NCI-H2227 (cell line): Measurements from ENCODE around the gene BUB3.

Experiments
- DNase-seq: peaks from one replicate; lab custom pipeline; 2025; ENCODE audit not compliant: unreplicated experiment; lab: John Stamatoyannopoulos, UW

BUB3 gene

GRCh38 chr10:123140983-123141390 lies 13.2 kb upstream of the BUB3 start:
- DNase-seq: no peak

GRCh38 chr10:123141791-123142700 lies 12.2 kb upstream of the BUB3 start:
- no peak for DNase-seq

DNA sequence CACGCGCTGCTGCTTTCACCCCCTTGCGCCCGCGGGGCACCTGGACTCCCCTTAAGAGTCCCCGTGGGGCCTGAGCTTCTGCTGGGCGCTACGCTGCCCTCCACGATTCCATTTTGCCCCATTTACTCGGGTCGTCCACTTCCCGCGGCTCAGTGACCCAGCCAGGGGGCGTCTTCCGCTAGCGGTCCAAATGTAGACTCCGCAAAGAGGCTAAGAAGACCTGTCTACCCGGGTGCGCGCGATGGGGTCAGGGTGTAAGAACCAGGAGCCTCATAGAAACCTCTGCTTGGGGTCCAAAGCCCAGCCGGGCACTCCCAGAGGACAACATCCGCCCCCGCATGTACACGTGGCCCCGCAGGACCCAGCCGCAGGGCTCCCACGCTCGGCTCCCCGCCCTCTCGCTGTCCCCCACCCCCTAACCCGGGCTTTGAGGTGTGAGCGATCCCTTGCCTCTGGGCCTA lies 11.5 kb upstream of the BUB3 start:
- no peak for DNase-seq

DNA sequence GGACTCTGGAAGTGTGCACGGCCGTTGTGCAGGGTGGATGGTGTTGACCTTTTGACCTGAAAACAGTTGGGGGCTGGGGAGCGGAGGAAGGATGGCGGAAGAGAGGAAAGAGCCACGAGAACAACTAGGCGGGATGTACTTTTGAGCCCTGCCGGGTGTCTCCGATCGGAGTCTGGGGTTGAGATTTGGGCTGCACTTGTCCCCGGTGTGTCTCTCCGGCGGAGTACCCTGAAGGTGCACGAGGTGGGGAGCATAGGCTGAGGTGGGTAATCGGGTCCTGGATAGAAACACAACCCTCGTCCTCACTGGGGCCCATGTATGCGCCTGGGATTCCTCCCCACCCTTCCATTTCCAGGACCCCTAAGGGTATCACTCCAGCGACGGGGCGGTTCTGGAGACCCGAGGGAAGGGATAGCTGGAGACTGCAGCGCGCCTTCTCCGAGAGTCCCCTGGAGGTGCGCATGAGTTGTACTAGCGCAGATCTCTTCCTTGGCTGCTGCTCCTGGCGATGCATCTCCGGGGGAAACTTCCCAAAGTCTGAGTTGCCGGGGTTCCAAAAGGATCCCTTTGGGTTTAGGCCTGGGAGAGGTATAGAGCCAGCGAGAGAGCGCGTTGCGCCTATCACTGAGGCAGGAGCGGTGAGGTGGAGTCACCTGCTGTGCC lies 10.9 kb upstream of the BUB3 start:
- DNase-seq: no peak

GRCh38 chr10:123143825-123144168 lies 10.4 kb upstream of the BUB3 start:
- DNase-seq: no peak

DNA sequence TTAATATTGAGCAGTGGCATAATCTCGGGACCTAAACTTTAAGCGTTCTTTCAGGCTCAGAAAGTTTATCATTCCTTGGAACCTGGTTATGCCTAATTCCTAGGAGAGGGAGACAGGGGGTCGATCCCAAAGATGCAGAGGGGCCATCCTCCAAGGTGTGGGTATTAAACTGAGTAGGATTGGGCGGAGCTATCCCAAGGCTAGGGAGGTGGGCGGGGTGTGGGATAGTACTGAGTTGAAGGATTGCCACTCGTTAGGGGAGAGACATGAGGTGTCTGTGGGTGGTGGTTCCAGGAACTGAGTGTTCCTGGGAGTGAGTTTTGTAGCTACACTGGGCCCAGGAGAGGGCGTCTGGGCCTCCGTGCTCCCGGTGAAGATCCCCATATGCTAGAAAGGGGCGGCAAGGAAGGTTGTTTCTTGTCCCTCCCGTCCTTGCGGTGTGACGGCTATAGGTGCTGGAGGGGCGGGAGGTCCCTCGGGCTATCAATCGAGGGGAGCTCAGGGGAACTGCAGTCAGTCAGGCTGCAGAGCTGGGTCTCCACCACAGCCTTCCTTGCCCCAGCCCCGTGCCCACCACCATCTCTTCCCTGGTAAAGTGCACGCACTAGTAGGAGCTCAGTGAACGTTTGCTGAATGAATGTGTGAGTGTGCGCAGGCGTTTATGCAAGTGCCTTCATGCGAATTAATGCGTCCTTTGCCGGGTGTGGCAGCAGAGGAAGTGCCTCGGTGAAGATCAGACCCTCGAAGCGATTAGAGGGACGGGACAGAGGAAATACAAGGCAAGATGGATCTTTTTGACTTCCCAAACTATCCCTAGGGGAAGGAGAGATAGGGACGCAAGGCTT lies 9.3 kb upstream of the BUB3 start:
- DNase-seq: no peak

DNA sequence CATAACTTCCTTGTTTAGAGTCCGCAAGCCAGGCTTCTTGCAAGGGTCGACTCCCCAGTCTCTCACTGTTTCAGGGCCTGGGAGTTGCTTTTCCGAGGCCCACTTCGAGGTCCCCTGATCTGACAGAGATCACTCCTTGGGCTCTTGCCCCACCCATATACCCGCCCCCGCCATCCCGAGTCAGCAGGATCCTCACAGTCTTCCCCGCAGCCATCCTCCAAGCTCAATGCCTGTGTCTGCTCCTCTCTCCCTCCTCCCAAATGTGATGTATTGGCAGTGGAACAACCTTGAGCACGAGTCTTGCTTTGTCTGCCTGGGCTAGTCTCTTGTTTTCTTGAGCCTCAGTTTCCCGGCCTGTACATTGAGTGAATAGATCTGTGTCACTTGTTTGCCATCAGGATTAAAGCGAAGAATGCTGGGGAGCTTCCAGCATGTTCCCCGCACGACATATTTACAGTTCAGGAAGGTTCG lies 8.6 kb upstream of the BUB3 start:
- no peak for DNase-seq

- no peak for DNase-seq
Observed at GRCh38 chr10:123146013-123146893, 7.9 kb upstream of the BUB3 start.

GRCh38 chr10:123146894-123147634 lies 7.1 kb upstream of the BUB3 start:
- no peak for DNase-seq

DNA sequence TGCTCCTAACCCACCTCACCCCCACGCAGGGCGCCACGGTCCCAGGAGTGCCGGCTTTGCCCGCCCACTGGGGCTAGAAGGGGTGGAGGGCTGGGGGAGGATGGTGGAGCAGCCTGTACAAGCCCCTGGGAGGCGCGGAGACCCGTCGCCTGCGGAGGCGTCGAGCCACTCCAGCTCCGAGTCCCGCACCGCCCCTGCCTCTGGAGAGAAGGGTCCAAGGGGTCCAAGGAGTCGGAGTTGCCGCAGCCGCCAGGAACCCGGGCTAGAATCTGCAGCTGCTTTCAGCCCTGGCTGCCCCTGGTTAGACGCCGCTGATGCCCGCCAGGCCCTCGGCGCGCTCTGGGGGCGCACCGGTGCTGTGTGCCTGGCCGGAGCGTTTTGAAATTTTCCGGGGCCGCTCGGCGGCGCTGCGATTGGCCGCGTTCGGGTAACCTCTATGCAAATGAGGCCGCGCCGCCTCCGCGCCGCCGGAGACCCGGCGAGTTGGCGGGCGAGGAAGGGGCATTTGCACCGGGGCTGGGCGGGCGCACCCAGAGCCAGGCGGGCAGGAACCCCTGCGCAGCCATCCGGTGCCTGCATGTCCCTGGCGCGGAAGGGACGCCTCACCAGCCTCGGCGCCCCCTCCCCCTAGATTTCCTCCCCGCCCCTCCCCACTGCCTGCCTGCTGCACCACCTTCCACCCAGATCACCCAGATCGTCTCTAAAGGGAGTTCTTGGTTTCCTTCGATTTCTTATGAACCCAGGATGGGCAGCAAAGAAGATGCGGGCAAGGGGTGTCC lies 6.4 kb upstream of the BUB3 start, which contains the start of gene HMX2:
Gene HMX2 (plus strand): TSS at position 502 of the 779 bp plus-strand sequence. CDS start 243 bp downstream, at position 745.
- peak; percentile 37 for DNase-seq

DNA sequence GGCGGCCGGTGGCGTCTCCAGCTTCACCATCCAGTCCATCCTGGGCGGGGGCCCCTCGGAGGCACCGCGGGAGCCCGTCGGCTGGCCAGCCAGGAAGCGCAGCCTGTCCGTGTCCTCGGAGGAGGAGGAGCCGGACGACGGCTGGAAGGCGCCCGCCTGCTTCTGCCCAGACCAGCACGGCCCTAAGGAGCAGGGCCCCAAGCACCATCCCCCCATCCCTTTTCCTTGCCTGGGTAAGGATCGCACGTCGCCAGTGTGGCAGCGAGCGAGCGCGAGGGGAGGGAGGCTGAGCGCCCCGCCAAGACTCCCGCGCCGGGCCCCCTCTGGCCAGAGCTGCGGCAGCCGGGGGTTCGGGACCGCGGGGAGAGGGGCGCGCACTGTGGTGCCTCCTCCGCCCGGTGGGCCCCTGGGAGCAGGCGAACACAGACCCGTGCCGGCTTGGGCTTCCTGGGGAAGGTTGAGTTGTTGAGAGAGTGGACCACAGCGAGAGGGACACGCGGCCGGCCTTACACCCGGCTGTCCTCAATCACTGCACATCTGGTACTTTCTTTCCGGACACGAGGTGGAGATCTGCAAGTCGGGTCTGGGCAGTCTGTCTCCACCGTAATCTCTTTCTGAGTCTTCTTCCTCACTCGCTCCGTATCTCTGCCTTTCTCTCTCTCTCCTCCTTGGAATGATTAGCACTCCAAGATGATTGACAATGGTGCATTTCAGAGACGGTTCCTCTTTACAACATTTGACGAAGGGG lies 5.6 kb upstream of the BUB3 start:
- DNase-seq: no peak

GRCh38 chr10:123149162-123149567 lies 5.0 kb upstream of the BUB3 start:
- DNase-seq: no peak

GRCh38 chr10:123149568-123150270 lies 4.5 kb upstream of the BUB3 start:
- DNase-seq: peak; percentile 35

DNA sequence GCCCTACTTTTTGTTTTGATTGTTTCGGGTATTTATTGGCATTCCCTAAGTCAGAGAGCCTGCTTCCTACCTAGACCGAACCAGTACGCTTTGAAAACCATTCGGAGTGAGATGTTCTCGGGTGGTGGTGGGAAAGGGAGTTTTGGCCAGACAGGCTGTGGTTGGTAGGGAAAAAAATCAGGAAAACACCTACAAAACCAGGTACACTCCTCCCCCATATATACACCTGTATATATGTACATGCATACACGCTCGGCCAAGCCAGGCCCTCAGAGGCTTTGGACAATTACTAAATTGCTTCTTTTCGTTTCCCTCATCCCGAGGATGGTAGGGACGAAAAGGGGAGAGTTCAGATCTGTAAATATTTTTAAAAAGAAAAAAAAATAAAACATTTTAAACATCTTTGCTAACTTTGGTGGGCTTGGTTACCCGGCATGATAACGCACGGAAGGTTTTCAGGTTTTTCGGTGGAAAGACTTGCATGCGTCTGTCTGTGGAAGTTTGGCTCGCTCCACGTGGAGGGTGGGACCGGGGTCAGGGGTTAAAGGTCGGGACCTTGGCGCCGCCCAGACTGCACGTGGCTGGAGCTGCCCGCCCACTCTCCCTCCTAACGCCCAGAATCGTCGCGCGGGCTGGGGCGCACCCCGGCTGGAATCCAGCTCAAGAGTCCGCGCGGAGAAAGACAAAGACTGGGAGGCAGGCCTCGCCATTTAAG lies 3.8 kb upstream of the BUB3 start:
- no peak for DNase-seq

- peak; percentile 22 for DNase-seq
Observed at GRCh38 chr10:123150986-123151736, 3.0 kb upstream of the BUB3 start.

DNA sequence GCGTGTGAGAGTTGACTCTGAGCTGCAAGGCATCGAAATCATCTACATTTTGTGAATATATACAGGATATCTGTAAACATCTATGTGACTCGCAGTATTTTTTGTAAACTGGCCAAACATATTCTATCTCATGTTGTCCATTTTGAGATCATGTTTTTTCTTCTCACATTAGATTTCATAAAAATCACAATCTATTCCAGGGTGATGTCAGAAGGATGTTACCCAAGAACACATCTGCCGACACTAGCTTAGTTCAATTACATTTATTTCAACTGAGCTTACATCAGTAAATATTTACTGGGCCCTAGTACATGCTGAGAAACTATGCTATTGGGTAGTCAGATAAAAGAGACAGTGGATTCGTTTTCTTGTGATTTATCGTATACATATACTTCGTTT lies 2.5 kb upstream of the BUB3 start:
- DNase-seq: no peak
